Right hindlimb (tissue), 1 donor: ENCODE measurements around the gene FRMD4A.
"Not testable (repeated sequence)": the region's sequence is repeated elsewhere in the genome, so short reads cannot be mapped to it uniquely, and the experiment has no call there.

Experiments
- DNase-seq: peaks from one replicate; pipeline ENCODE4 v3.0.0-alpha.2; 2018

Gene FRMD4A

DNA sequence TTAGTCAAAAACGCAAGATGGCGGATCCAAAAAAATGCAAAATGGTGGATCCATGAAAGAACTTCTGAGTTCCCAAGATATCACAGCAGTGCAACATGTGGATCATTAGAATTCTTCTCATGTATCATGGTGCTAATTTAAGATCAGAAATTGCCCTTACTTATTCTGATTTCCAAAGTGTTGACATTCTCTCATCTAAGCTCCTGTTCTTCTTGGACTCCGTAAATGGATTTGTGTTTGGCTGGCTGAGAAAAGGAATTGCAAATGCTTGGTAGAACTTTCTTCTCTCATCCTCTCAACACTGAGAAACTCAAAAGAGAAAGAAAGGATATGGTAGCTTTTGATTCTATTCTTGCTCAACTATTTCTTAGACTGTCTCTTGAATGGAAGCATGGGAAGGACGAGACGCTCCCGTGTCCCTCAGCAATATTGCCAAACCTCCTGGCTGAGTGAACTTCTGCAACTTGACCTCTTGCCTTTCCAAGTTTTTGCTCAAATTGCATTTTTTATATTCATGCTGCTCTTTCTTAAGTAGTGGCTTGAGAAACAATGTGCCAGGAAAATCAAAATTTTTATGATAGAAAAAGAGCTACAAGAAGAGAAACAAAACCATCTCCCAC lies 44.7 kb downstream of the FRMD4A start:
- no peak for DNase-seq

DNA sequence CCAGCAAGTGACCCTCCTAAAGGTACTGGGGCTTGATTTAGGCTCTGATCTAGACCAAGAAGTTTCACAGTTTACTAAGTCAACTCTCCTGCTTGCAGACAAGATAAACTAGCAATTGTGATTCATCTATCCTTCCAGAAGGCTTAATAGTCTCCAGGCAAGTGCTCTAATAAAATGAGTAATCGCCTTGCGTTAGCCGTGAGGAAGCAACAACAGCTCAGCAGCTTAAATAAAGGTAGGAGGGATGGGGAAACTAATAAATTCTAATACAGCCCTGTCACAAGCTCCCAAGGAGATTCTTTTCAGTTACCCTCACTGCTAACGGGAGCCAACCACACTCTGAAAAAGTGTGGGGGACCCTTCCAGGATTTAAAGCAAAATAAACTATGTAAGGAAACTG lies 48.4 kb downstream of the FRMD4A start:
- DNase-seq: no peak

DNA sequence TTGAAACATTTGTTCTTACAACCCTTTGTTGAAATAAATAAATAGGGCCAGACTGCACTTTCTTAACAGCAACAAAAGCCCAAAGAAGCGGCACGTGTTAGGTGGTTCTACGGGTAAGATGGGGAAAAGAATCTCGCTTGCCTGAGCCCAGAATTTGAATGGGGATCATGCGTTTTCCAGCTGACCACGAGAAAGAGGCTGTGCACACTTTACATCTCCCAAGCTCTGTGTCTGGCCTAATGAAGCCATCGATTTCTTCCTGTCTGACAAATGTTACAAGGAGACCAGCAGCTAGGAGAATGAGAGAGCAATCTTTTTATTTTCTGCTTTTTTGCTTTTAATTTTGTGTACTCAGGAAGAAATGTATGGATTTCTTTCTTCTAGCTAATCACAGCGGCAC lies 52.2 kb downstream of the FRMD4A start:
- DNase-seq: no peak

DNA sequence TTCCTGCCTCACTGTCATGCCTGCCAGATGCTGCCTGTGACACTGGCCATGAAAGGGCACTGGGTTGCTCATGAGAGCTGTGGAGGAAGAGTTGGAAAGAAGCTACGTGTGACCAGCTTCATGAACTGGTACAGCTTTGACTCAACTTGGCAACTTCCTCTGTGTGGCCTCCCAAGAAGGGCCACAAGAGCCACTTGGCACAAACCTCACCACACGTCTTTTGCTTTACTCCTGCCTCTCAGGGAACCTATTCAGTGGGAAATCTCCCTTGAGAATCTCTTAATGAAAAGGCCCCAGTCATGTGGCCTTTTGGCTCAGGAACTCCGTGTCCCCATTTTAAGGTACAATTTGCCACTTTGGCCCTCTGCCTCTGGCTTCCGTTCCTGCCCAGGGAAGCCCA lies 54.5 kb downstream of the FRMD4A start:
- no peak for DNase-seq

DNA sequence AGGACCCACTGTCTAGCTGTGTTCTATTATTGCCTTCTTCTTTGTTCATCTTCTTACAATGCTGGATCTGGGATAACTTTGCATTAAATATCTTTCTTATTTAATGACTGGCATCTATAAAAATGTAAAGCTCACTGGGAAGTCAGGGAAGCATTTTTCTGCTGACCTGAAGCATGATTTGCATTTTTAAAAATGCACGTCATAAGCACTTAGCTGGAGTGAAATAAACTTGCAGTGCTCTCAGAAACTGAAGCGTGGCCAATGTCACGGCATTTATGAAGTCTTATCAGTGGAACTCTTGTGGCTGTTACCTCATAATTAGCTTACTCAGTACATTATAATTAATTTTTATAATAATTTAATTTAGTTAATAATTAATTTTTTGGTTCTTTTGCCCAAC lies 59.1 kb downstream of the FRMD4A start:
- no peak for DNase-seq

DNA sequence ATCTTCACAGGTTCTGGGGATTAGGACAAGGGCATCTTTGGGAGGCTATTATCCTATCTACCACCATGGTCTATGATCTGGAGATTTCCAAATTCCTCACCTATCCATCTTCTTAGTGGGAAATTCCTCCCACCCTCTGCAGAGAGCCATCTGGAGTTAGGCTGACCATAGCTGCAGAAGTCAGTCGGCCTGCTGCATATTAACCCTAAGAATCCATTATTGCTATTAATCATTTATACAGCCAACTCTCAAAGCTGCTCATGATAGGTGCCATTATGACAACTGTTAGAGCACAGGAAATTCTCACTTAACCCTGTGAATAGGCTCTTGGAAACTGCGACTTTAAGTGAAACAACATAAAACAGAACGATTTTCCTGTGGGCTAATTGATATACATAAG lies 60.4 kb downstream of the FRMD4A start:
- DNase-seq: no peak

DNA sequence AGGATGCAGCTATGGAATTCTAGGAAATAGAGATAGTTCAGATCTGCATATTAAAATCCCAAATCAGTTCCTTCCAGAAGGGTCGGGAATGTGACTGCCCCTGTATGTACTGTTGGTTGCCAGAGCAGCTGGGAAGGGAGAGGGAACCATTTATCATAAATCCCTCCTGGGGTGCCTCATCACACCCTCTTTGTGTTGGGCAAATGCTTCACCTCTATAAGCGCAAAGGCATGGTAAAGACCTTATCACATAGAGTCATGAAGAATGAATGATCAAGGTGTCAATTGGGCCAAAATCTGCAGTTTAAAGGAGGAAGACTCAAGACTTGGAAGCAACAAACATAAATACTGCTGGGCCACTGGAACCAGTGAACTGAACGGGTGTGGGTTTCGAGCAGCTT lies 65.0 kb downstream of the FRMD4A start:
- no peak for DNase-seq

DNA sequence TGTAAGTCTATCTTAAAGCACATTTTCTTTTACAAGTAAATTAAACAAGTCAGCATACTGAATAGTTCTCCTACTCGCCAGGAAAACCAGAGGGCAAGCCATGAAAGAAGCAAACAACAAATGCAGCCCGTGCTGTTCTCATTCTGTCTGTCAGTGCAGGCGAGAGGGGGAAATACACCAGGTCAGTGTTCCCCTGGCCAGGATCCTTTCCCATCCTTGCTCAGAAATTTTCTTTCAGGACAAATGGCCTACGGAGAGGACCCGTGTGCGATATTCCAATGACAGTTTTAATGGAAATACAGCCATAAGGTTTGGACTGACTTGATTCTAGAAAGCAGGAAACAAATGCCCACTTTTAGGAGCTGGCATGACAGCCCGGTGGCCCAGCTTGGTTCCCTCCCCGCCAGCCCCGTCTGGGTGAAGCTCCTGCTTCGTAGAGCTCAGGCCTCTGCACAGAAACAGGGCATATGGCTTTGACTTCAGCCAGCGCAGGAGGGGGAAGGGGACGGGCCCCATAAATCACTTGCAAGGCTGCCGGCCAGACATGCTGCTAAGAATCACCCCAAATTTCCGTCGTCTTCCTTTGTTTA lies 67.8 kb downstream of the FRMD4A start:
- no peak for DNase-seq

DNA sequence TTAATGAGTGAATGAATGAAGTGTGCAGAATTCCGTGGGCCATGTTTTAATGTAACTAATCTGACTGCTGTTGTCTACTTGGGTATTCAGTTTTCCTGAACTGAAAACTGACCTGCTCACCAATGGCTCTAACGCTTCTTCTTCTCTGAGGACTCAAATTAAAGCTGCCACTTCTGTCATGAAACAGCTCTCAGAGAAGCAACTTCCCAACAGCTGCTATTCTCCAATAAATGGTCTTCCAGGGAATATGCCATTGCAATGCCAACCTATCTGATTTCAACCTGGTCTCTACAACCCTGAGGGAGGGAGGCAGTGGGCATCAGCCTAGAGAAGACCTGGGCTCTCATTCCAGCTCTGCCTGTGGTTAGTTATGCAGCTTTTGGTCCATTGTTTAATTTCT lies 69.4 kb downstream of the FRMD4A start:
- DNase-seq: no peak

DNA sequence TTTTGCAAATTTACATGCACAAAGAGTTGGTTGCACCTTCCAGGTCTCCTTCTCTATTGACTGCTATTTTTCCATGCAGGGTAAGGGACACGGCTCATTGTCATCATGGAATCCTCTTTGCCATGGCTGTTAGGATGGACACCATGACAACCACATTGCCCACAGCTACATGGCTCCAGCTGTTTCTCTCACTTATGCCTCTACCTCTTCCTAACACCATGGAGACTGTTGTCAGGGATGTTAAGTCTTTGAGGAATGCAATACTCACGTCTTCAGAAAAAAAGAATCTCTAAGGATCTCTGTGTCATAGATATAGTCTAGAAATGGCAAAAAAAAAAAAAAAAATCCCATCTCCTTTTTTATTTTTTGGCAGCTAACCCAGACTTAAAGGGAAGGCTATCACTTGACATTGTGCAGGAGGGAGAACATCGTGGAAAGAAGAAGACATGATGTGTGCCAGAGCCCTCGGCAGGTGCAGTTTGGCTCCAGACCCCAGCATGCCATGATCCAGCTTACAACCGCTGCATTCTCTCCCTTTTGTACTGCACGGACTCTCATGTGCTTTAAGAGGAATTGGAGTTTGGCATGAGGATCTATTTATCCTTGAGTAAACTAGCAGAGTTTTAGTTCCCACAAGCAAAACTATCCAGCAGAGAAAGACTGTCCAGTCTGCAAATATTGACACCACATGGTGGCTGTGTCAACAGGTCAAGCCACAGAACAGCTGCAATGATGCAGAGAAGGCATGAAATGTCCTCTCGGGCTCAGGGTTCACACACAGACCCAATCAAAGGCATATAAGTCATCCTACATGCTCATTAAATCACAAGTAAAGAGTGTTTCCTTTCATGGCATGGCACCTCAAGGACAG lies 70.8 kb downstream of the FRMD4A start:
- DNase-seq: peak; percentile 45

DNA sequence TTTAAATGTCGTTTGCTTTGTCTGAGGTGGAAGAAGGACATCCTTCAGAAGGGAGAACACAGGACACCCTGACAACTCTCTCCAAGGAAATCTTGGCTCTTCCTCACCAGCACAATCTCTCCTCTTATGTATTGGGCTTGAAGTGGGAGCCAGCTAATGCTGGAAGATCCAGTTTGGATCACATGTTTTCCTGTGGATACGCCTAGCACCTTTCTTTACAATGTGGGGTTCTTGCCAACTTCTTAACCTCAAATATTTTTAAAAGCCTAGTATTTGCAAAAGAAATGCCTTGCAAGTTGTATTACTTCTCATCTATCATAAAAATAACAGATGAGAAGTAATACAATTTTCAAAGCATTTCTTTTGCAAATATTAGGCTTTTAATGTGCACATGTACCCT lies 76.4 kb downstream of the FRMD4A start:
- no peak for DNase-seq

DNA sequence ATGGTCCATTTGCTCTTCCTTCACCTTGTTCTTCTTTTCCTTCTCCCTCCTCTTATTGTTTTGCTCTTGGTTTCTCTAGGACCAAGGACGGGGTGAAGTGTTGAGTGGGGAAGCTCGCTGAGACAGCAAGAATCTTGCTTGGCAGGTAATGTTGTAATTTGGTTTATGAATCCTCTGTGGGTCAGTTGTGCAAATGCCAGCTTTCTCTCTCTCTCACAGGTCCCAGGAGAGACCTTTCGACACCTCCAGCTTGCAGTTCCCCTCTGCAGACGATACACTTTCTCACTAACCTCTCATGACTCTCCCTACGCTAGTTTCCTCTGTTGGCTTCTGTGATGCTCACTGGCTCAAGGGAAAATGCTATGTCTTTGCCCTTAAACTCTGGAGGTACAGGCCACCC lies 77.0 kb downstream of the FRMD4A start:
- no peak for DNase-seq

DNA sequence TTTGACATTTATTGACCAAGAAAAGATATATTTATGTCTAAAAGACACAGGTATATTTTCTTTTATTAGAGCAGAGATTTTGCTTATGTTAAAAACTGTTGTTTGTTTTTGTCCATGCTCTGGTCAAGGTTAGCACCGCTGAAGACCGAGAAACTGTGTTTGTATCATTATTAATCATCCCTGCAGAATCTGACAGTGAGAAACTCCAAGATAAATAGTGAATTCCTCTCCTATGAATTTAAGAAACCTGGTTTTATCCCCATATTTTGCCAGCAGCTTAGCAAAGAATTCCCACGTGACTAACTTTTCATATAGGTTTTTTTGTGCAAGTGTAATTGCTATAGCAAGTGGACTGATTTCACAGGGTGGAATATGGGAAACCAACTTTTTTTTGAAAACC lies 77.6 kb downstream of the FRMD4A start:
- no peak for DNase-seq

DNA sequence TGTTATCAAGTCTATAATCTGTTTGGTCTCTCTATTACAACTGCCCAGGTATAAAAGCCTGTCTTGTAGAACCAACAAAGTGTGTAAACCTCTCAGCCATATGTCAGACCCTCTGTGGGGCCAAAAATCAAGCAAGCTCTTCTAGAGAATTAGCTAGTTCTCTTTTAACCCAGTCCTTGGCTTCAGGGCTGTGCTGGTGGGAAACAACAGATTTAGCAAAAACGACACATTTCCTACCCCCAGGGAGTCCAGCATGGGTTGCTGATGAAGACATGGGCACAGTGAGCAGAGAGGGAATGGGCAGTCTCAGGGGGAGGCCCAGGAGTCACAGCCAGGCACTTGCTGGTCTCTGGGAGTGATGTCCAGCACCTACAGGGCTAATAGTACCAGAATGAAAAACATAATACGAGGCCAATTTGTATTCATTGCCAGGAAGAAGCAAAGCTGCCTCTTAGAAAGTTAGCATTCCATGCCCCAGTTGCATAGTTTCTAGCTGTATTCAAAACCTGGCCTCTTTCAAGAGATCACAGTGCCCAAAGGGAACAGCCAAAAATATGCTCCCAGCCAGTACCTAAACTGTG lies 80.1 kb downstream of the FRMD4A start:
- no peak for DNase-seq

DNA sequence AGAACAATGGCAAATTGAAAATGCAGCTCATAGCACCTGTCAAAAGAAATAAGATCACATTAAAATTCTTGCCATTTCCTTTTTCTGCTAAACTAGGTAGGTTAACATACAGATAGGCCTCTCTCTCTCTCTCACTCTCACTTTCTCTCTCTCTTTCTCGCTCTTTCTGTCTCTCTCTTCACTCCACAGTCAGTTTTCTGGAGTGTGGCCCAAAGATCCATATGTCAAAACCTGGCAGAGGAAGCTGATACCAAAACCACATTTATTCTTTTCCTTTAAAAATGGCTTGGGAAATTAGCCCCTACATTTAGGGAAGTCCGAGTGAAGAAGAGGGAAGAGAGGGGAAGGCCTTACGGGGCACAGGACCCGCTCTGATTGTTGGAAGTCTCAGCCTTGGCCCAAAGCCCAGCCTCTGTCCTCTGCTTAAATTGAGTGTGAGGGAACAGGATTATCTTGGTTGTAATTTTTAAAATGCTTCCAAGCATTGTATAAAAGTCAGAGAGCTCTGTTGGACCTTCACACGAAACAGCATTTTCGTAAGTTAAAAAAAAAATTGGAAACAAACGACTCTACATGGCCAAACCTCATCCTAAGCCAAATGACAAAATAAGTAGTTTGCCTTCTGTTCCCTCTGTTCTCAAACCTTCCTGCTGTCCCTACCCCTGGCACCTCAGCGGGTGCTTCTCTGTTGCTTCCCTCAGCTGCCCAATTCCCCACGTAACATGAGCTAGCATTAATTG lies 83.2 kb downstream of the FRMD4A start:
- peak; percentile 51 for DNase-seq

DNA sequence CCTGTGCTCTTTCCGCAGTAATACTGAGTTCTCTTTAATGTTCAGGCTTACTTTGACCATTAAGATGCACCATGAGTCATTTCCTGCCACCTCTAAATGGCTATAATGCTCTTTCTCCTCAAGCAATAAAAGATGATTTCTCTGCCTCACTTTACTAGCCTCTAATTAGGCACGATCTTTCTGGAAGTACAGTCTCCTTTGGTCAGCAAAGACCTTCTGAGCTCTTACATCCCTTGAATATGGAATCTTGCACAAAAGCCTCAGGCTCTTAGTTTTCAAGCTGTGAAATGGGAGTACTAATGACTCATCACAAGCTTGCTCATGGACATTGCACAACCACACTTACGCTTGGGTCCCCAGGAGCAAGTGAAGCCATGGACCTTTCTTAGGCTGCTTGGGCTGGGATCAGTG lies 85.9 kb downstream of the FRMD4A start:
- no peak for DNase-seq

DNA sequence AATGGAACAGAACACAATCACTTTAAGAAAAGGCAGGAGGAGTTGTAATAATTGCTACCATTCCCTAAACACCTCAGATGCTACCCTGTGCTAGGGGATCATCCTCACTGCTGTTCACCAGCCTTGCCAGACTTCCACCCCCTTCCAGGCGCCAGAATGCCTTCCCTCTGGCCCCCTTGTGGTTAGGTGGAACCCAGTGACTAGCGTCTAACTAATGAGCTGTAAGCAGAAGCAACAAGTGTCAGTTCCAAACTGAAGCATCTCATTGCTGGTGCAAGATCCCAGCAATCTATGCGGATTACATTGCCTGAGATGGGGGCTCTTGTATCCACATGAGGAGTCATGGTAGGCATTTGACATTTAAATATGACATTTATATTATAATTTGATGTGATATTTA lies 86.6 kb downstream of the FRMD4A start:
- no peak for DNase-seq

DNA sequence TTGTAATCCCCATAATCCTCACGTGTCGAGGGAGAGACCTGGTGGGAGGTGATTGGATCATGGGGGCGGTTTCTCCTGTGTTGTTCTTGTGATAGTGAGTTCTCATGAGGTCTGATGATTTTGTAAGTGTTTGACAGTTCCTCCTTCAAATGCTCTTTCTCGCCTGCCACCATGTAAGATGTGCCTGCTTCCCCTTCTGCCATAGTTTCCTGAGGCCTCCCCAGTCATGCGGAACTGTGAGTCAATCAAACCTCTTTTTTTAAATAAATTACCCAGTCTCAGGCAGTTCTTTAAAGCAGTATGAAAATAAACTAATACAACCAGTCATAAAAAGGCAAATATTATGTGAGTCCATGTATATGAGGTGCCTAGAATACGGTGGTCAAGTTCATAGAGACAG lies 87.5 kb downstream of the FRMD4A start:
- DNase-seq: no peak

DNA sequence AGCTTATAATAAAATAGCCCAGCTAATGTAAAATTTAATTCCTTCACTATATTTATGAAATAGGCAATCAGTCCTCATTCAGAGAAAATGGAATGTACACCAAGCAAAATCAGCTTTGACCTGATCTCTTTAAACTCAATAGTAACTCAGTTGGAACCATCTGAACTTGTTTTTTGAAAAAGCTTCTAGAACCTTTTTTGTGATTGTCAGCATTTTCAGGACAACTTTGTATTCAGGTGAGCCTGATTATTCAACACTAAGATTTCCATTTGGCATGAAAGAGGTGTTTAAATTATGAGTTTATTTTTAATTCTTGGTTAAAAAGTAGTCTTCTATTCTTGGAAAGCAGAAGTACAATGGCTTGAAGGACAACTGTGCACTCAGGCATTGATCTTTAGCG lies 89.5 kb downstream of the FRMD4A start:
- DNase-seq: no peak

DNA sequence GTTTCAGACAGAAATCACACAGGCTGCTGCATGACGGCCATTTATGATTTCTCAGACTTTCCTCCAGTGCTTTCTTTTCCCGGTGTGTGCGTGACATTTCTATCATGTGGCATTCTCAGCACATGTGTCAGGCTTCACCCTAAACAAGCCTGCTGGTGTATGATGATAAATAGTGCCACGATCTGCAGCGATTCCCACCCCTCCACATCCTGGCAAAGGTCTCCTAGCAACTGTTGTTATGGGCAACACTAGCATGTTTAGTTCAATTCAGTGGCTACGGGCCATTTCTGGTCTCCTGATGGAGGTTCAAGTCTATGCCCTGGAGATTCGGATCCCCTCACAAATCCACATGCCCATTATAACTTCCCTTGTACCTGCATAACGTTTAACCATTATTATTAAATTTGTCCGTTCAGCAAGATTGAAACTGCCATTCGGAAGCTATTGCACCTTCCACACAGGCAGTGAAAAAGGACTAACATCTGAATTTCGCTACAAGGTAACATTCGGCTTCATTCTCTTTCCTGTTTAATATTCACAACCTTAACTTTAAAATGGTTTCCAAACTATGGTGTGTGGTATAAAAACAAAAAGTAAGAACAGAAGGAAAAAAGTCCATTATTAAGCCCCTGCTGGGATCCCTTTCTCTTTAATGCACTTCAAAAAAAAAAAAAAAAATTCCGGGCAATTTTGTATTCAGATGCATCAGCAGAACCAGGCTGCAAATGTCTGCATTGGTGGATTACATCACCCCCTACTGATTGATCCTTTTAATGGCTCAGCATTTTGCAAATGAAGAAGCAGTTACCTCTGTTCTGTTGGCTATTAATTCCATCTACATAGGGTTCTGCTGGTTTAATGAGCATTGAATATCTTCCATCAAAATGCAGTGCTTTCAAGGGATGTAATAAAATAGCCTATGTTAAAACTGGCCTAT lies 90.2 kb downstream of the FRMD4A start:
- DNase-seq: no peak

DNA sequence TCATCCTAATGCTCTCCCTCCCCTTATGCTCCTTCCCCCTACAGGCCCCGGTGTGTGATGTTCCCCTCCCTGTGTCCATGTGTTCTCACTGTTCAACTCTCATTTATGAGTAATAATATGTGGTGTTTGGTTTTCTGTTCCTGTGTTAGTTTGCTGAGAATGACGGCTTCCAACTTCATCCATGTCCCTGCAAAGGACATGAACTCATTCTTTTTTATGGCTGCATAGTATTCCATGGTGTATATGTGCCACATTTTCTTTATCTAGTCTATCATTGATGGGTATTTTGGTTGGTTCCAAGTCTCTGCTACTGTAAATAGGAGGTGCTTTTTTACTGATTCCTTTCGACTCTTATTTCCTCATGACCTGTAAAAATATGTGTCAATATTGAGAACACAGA lies 92.1 kb downstream of the FRMD4A start:
- DNase-seq: not testable (repeated sequence)

DNA sequence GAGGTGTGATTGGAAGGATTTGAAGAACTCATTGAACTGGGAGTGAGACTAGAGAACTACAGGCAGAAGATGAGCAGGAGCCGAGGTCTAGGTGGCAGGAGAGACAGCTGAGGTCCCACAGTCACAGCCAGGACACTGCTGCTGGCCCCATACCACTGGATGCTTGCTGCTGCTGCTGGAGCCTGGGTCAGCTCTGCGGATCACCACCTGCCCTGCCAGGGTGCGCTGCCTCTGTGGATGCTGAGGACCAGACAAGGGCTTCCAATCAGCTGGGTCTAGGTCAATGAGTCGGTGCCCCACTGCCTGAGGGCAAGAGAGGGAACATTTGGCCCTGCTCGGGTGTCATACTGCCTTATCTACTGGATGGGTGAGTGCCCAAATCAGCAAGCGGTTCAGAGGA lies 94.4 kb downstream of the FRMD4A start:
- DNase-seq: no peak
